HG03175 (cell line): ENCODE data around the gene STAG3.
"Not testable (repeated sequence)": the region's sequence is repeated elsewhere in the genome, so short reads cannot be mapped to it uniquely, and the experiment has no call there.

Experiments
- ATAC-seq: cut with Tn5 transposase; IDR thresholded peaks from one replicate; pipeline ENCODE4 v1.9.1; 2021; ENCODE audit warnings: mild to moderate bottlenecking, moderate library complexity; ENCODE audit not compliant: unreplicated experiment

The STAG3 gene

GRCh38 chr7:100209493-100209892 is 31.8 kb downstream of the STAG3 start:
- no peak for ATAC-seq

GRCh38 chr7:100210805-100211204 is 33.1 kb downstream of the STAG3 start:
- ATAC-seq, result no peak

GRCh38 chr7:100211342-100211780 is 33.6 kb downstream of the STAG3 start:
- ATAC-seq, result no peak

GRCh38 chr7:100212631-100213286 is 35.0 kb downstream of the STAG3 start:
- ATAC-seq, result no peak

DNA sequence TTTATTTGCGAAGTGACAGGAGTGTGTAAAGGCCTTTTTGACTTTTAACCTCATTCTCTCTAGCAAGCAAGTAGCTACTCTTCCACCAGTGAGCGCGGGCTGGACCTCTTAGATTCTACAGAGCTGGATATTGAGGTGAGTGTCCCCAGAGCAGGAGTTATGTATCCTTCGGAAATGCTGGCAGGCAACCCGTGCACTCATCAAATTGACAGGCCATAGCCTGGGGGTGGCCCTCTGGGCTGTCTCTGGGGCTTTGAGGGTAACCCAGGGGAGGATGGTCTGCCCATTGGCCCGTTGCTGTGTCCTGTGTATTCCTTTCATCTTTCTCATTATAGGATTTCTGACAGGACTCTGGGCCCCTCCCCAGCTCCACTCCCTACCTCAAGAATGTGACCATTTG is 36.0 kb downstream of the STAG3 start:
- no peak for ATAC-seq

GRCh38 chr7:100214356-100214755 is 36.6 kb downstream of the STAG3 start:
- not testable (repeated sequence) for ATAC-seq

DNA sequence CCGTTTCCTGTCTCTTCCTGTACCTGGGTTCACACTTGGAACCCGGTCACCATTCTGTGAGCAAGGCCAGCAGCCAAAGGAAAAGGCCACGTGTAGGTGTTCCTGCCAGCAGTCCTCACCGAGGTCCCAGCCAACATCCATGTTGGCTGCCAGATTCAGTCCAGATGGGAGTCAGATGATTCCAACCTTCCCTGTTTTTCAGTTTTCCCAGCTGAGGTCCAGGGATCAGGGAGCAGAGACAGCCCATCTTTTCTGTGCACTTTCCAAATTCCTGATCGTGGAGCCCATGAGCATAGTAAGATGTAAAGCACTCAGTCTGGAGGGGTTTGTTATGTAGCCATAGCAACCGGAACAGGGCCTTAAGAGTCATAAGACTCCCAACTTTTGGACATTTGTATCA is 38.2 kb downstream of the STAG3 start:
- no peak for ATAC-seq

DNA sequence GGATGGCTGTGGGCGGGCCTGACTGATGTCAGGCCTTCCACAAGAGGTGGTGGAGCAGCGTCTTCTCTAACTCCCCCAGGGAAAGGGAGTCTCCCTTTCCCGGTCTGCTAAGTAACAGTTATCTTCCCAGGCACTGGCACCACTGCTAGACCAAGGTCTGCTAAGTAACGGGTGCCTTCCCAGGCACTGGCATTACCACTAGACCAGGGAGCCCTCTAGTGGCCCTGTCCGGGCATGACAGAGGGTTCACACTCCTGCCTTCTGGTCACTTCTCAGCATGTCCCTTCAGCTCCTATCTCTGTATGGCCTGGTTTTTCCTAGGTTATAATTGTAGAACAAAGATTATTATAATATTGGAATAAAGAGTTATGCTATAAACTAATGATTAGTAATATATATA is 40.2 kb downstream of the STAG3 start:
- peak; percentile 5 for ATAC-seq

DNA sequence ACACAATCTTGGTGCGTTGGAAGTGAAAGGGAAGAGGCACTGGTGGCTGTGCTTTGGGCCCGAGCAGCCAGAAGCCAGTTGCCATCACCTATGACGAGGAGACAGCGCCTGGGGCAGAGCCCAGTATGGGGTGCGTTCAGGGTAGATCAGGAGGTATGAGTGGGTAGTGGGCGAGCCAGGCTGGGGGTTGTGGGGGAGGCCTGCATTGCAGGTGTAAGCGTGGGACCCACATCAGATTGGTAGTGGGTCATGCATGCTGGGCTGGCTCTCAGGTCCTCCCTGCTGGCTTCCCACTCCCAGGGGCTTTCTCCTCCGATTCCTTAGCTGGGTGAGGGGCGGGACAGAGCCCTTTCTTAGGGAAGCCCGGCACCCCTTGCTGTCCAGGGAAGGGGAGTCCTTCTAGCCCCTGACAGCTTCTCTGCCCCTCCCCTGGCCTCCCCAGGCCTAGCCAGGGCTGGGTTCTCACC is 41.6 kb downstream of the STAG3 start:
- no peak for ATAC-seq

GRCh38 chr7:100219801-100220585 is 42.3 kb downstream of the STAG3 start, which contains the start of gene PVRIG:
PVRIG (plus strand) TSS chr7:100219949; CDS start chr7:100219971, 22 bp downstream.
- ATAC-seq, result not testable (repeated sequence)

DNA sequence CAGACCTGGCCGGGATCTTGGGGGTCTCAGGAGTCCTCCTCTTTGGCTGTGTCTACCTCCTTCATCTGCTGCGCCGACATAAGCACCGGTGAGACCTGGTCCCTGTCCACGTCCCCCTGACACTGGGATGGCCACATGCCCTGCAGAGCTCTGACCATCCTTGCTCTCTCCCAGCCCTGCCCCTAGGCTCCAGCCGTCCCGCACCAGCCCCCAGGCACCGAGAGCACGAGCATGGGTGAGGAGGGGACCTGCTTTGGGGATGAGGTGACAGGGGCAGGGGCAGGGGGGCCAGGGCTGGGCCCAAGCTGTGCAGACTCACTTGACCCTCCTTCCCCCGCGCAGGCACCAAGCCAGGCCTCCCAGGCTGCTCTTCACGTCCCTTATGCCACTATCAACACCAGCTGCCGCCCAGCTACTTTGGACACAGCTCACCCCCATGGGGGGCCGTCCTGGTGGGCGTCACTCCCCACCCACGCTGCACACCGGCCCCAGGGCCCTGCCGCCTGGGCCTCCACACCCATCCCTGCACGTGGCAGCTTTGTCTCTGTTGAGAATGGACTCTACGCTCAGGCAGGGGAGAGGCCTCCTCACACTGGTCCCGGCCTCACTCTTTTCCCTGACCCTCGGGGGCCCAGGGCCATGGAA is 43.0 kb downstream of the STAG3 start:
- peak; percentile 15 for ATAC-seq

DNA sequence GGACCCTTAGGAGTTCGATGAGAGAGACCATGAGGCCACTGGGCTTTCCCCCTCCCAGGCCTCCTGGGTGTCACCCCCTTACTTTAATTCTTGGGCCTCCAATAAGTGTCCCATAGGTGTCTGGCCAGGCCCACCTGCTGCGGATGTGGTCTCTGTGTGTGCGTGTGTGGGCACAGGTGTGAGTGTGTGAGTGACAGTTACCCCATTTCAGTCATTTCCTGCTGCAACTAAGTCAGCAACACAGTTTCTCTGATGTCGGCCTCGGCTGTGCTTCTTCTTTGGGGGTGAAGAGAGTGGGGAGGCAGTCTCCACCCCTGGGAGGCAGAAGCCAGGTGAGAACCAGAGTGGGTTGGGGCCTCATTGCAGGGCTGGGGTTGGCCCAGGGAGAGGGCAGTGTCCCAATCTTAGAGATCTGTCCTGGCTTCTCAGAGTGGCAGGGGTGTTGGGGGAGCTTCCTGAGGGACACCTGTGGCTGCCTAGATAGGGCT is 43.6 kb downstream of the STAG3 start:
- peak; percentile 60 for ATAC-seq

- no peak for ATAC-seq
These were observed 44.2 kb downstream of the STAG3 start for GRCh38 chr7:100221767-100222444.

DNA sequence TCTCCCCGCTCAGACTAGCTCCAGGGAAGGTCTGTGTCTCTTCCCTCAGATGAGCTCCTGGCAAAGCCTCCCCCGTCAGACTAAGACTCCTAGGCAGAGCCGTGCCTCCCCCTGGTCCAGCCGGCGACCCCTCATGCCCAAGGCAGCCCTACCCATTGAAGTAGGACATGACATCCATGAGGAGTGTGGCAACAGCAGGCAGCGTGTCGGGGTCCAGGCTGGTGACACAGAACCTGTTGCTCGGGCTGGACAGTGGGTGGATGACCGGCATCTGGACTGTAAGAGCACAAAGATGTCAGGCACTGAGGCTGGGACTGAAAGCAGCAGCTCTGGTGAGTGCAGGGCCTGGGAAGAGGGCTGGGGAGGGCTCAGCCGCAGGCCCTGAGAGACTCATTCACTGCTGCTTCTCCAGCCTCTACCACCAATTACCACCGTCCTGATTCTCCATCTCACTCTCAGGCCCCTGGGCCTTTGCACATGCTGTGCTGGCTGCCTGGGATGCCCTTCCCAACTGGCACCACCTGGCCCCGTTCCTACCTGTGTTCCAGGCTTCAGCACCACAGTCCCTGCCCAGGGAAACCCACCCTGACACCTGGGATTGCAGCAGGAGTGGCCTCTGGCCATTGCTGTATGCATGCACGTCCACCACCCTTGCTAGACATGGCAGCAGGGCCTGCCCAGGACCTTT is 44.9 kb downstream of the STAG3 start:
- ATAC-seq, result no peak

DNA sequence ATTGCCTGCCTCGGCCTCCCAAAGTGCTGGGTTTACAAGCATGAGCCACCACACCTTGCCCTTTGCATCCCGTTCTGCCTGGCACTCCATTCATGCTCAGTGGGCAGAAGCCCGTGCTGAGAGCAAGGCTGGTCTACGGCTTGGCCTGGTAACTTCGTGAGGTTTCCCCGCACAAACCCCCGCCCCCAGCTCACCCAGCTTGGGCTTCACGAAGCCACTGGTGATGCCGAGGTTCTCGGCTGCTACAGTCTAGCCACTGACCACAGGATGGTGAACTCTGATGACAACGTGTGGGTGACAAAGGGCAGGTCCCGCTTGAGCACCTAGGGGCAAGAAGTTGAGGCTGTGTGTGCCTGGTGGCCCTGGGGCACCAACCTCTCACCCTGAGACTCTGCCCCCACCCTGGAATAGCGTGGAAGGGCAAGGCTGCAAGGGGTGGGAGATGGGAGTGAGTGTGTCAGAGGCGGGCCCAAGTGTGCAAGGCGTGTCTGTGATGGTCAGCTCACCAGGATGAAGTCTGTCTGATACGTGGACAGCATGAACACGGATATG is 45.7 kb downstream of the STAG3 start:
- ATAC-seq, result not testable (repeated sequence)

- not testable (repeated sequence) for ATAC-seq
These were observed 47.2 kb downstream of the STAG3 start for GRCh38 chr7:100224891-100225290.

DNA sequence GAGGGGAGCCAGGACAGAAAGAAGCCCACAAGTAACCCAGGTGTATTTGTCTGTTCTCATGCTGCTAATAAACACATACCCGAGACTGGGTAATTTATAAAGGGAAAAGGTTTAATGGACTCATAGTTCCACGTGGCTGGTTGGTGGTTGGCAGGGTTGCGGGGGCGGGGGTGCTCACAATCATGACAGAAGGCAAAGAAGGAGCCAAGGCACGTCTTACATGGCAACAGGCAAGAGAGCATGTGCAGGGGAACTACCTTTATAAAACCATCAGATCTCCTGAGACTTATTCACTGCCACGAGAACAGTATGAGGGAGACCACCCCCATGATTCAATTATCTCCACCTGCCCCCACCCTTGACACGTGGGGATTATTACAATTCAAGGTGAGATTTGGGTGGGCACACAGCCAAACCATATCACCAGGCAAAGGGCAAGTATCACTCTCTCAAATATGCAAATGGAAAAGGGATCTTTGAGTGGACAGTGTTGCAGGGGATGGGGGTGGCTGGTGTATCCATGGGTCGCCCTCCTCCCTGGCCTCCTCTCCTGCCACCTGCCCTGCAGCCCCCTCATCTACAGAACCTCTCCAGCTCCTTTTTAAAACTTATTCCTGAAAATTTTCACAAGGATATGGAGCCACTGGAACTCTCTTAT is 57.1 kb downstream of the STAG3 start:
- not testable (repeated sequence) for ATAC-seq

GRCh38 chr7:100239975-100240374 is 62.3 kb downstream of the STAG3 start:
- ATAC-seq, result not testable (repeated sequence)

- ATAC-seq, result peak; percentile 41
These were observed 65.7 kb downstream of the STAG3 start for GRCh38 chr7:100243385-100243784.
